BJ (cell line): Measurements from ENCODE around the gene SPARCL1. TPM values are rescaled to one million over a fixed set of nuclear protein-coding genes. Genes with fewer than 3 reads are reported as not detected.

Source experiments
- CTCF ChIA-PET: fragments of 350-600 bp; formaldehyde crosslinking; extraction: SDS; loops from one replicate; lab custom pipeline; 2021; ENCODE audit warnings: antibody characterized with exemption, inconsistent platforms; lab: Yijun Ruan, JAX
- POLR2A ChIA-PET: fragments of 300-600 bp; sonication (Branson Sonifier 250); formaldehyde crosslinking; extraction: SDS; loops from one replicate; lab custom pipeline; 2021; ENCODE audit warnings: antibody characterized with exemption; lab: Charles Lee
- DNase-seq: peaks from one replicate; pipeline ENCODE4 v3.0.0-alpha.2; 2011; ENCODE audit warnings: low read depth
- H3K27me3 ChIP-seq: 2 replicates; pipeline ENCODE4 v1.6.0; 2011; ENCODE audit warnings: low read length; ENCODE audit not compliant: control insufficient read depth, insufficient read depth
- H3K36me3 ChIP-seq: 2 replicates; pipeline ENCODE4 v1.5.1; 2011; ENCODE audit warnings: low read length; ENCODE audit not compliant: control insufficient read depth, insufficient read depth
- H3K4me3 ChIP-seq: 2 replicates; pipeline ENCODE4 v1.5.1; 2011; ENCODE audit warnings: low read depth, mild to moderate bottlenecking, control low read depth, low read length
- CTCF ChIP-seq: IDR thresholded peaks from 2 replicates; pipeline ENCODE4 v1.5.1; 2011; ENCODE audit warnings: low read depth, mild to moderate bottlenecking, control low read depth, inconsistent platforms, low read length, moderate library complexity; ENCODE audit not compliant: insufficient read depth
- polyA plus RNA-seq: library from polyadenylated mRNA; depleted of rRNA; stranded (reverse); fragments of >200 nt; gene quantifications from 2 replicates; pipeline ENCODE4 v1.2.3, GENCODE V29; 2011

Gene SPARCL1
- polyA plus RNA-seq, 1 experiment, result not detected

GRCh38 chr4:87570290-87570805 is 41.2 kb upstream of the SPARCL1 start:
- ChIA-PET CTCF (no interaction called here), POLR2A (no interaction called here)
- H3K36me3 ChIP-seq, result no peaks in the 10 kb centered on the region
- no peak overlapping the region for H3K4me3 ChIP-seq
- no peak for TF ChIP-seq CTCF
- no peaks in the 10 kb centered on the region for H3K27me3 ChIP-seq
- DNase-seq, result no peak

DNA sequence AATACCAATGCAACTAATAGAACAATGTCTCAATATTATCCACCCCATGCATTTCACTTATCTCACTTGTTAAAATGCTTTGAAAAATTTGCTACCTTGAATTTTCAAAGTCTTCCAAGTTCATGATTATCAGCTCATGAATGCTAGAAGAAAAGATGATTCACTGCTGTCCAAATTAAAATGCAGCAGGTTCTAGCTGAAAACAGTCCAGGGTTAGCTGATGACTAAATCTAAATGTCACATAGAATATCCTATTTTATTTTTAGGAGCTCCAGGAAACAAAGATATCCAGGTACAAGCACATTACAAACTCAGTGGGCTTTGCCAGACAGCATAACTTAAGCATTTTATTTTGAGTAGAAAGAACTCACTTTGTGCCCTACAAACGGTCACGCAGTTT is 38.0 kb upstream of the SPARCL1 start:
- POLR2A ChIA-PET, result no interaction called here
- TF ChIP-seq CTCF, result no peak
- no peaks in the 10 kb centered on the region for H3K27me3 ChIP-seq
- H3K36me3 ChIP-seq, result no peaks in the 10 kb centered on the region
- CTCF ChIA-PET, result no interaction called here
- no peak overlapping the region for H3K4me3 ChIP-seq
- no peak for DNase-seq

GRCh38 chr4:87566276-87566675 is 37.1 kb upstream of the SPARCL1 start:
- ChIA-PET CTCF (no interaction called here), POLR2A (no interaction called here)
- TF ChIP-seq CTCF, result no peak
- Histone ChIP-seq H3K27me3 (no peaks in the 10 kb centered on the region; the same call in 1 of the 2 replicates), H3K36me3 (no peaks in the 10 kb centered on the region), H3K4me3 (no peak overlapping the region)
- no peak for DNase-seq

GRCh38 chr4:87565746-87566145 is 36.6 kb upstream of the SPARCL1 start:
- ChIA-PET POLR2A (no interaction called here), CTCF (no interaction called here)
- Histone ChIP-seq H3K27me3 (no peaks in the 10 kb centered on the region; the same call in 1 of the 2 replicates), H3K4me3 (no peak overlapping the region), H3K36me3 (no peaks in the 10 kb centered on the region)
- no peak for TF ChIP-seq CTCF
- DNase-seq, result no peak

DNA sequence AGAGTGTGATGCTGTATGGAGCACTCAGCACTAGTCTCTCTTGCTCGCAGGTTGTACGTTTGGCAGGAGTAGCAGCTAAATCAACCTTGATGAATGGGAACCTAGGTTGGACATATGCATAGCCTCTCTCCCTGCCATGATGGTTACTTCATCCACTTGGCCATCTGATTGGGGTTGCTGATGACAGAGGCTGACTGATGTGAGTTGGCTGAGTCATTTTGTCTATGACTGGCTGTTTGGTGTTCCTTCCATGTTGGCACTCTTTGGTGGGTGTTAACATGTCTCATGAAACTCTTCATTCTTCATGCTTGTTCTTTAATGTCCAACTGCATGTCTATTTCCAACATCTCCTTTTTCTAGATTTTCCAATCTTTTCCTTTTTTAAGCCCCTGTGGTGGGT is 31.6 kb upstream of the SPARCL1 start:
- POLR2A ChIA-PET, result no interaction called here
- TF ChIP-seq CTCF, result no peak
- Histone ChIP-seq H3K4me3 (no peak overlapping the region), H3K36me3 (no peaks in the 10 kb centered on the region), H3K27me3 (no peaks in the 10 kb centered on the region; the same call in 1 of the 2 replicates)
- CTCF ChIA-PET, result interaction anchor here (2.7 kb wide), 1 partner anchor 17 kb away, joined by 9 read pairs; no protein-coding TSS in a partner anchor
- DNase-seq, result no peak
